ENCODE results near the gene PCED1B. TPM values are rescaled to one million over a fixed set of nuclear protein-coding genes. Genes with fewer than 3 reads are reported as not detected.

Gene PCED1B
- total RNA-seq, 1 donor from 2014 or later: under 0.01 TPM

DNA sequence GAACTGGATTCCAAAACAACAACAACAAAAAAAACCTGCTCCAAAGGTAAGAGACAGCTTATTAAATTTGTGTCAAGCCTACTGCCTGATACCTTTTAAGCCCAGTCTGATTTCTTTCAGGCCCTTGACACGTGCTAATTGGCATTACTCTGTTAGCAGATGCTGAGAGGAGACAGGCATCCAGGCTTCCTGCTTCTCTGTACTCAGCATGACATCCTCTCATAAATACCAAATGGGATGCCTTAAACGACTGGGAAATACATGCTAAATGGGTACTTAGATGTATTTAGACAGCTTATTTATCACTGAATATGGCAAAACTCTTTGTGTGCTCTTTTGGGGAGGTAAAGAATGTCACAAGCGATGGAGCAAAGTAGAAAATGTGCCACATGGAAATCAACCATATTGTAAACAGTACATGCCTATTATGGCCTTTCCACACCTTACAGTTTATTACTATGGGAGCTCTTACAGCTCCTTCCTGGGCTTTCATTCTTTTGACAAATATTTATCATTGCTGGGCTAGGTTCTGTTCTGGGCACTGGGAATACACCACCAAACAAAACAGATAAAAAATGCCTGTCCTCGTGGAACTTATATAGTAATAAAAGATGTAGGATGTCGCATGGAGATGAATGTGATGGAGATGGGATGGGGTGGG lies 11.5 kb upstream of the PCED1B start:
- no peak for DNase-seq (ENCODE audit: low read depth in 2 of 2)

GRCh38 chr12:47068539-47068938 lies 10.9 kb upstream of the PCED1B start:
- no peak for DNase-seq (ENCODE audit: low read depth in 2 of 2)

DNA sequence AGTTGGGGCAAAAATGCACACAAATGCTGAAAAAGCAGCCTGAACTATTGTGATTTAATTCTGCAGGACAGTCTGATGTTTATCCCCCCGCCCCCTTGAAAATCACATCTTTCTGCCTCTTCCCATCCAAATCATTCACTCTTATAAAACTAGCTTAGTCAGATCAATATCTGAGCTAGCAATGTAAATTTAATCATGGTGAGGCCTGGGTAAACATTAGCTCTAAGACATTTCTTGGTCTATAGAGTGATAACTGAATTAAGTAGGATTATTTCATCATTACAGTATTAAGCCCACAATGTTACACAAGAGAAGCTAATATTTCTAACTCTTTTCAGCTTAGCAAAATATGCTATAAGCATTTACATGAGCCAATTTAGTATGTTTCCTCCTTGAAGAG lies 9.1 kb upstream of the PCED1B start:
- DNase-seq (ENCODE audit: low read depth in 2 of 2): no peak

DNA sequence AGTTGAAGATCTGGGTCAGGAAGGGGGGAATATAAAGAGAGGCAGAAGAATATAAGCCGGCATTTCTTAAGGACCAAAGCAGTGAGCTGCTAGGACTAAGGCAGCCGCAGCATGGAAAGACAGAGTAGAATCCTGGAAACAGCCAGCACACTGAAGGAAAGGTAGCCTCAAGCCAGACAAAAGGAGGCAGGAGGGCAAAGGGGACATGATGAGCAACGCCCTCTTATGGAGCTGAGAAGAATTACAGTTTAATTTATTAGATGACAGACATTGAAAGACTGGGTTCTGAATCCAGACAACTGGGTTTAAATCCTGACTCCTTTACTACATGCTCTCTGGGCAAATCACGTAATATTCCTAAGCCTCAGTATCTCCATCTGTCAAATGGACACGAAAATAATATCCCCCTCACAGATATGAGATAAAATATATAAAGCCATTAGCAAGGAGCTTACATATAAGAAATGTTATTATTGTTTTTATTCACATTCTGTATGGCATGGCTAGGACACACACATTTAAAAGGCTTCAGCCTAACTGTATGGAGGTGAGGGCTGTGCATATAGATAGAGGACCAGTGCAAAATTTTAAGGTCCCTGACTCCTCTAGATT lies 8.1 kb upstream of the PCED1B start:
- DNase-seq (ENCODE audit: low read depth in 2 of 2): peak in 1 of 2 donors; percentile 10

DNA sequence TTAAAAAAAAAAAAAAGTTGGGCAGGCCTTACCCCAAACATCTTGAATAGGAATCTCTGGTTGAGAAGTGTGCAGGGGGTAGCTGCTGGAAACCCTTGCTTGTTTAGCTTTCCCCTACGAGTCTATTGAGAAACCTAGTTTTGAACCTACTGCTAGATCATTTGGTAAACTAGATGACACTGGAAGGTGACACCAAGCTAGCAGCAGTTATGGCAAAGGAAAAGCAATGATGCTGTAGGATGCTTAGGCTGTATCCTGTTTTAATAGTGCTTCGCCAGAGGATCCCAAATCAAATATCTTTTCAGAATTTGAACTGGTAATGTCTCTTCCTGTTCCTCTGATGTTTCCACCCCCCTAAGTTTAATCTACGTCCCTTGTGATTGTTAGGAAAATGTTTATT lies 5.5 kb upstream of the PCED1B start:
- DNase-seq (ENCODE audit: low read depth in 2 of 2): no peak

DNA sequence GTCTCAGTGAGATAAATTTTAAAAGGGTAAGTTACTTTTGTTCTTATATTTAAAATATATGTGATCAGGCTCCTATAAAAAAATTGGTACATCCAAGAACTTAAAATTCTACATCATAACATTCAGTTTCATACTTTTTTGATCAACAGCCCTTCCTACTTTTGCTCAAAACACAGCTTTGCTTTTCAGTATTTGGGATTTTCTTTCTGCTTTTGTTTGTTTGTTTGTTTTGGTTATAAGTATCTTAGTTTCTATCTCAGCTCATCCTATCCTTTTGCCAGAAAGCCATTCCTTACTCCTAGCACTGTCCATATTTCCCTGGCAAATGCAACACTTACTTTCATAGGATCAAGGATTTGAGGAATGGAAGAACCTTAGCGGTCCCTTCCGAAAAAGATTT lies 4.7 kb upstream of the PCED1B start:
- no peak for DNase-seq (ENCODE audit: low read depth in 2 of 2)

DNA sequence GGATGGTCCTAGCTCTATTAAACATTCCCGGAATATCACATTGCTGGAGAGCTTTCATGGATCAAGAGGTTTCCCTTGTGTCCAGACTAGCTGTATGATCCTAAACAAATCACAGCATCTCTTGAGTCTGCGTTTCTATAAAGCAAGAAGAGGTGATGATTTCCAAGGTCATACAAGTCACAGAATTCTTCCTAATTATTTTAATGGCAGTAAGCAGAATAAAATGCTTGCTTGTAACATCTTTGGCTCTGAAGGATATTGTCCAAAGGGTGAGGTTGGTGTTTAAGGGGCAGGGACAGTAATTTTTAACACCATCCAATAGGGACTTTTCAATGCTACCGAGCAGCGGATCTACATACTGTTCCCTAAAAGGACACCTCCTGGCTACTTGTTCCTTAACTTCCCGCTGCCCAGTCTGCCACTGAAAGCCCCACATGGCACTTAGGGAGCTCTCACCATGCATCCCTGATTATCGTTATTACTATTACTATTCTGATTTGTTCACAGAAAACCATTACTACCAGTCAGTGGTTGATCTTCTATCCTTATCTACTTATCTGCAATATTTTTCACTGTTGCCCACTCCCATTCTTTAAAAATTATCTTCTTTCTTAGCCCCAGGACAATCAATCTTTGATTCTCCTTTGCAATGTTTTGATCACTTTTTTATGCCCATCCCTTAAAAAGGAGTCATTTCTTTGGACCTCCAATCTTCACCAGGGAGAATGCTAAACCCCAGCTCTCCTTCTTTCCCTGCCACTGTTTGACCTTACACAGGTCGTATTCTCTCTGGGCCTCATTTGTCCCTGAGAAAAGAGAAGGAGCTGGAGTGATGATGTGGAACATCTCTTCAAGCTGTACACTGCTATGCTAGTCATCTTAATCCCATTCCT lies 4.0 kb upstream of the PCED1B start:
- DNase-seq (ENCODE audit: low read depth in 2 of 2): no peak

DNA sequence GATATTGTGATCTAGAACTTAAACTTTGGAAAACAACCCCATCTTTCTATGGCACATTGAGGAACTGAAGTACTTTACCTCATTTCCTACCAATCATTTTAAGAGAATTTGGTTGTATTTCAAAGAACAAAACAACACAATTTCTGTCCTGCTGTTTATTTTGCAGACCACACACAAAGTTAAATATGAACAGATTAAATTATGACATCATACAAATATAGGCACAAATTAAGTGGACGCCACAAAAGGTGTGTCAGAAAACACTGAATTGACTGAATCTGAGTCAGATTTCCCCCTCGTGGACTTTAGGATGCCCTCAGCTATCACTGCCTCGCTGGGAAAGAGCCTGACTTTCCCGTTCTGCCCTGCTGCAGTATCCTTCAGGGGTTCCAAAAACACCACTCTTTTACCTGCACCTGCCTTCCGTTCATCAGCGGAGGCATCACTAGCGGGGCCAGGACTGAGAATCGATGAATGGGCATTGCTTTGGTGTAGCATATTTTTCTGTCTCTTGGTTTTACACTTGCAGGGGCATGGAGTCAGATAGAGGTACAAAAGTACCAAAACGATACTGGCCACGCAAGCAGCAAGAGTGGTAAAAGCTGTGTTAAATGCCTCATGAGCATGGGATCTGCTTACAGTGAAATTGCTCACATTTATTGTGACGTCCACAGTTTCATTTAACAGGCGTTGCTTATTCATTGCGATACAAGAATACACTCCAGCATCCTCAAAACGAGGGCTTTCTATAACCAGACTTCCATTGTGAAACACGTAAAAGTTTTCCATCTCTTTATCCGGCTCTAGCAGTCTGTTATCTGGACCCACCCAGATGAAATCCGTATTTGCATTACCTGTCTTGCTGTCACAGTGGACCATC lies 2.0 kb upstream of the PCED1B start:
- no peak for DNase-seq (ENCODE audit: low read depth in 2 of 2)

GRCh38 chr12:47078086-47078395 lies 1.4 kb upstream of the PCED1B start:
- no peak for DNase-seq (ENCODE audit: low read depth in 2 of 2)

DNA sequence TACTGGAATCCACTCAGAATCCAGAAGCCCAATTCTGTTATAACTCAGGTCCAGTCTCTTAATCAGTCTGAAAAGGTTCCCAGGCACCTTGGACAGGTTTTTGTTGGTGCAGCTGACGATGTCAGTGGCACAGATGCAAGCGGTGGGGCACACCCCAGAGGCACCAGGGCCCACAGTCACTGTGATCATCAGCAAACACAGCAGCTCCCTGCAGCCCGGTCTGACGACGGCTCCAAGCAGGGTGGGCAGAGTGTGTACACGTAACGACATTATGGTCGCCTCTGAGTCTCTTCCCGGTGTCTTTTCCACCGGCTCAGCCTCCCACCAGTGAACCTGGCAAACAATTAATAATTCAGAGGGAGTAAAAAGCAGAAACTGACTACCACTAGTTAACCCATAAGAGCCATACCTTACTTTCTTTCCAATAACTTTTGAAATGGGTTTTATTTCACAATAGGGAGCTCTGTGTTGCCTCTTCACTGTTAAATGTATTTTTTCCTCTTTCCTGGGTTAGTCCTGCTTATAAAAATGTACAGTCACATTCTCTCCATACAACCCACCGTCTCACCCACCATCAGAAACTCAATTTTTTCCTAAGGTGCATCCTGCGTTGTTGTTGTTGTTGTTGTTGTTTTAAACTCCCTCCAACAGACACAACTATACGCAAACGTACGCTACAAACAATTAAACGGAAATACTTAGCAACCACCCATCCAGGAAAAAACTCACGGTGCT lies 521 bp upstream of the PCED1B start:
- peak in 1 of 2 donors; percentile 16 for DNase-seq (ENCODE audit: low read depth in 2 of 2)

GRCh38 chr12:47079981-47080724 lies 732 bp downstream of the PCED1B start:
- peak in 1 of 2 donors; percentile 76 for DNase-seq (ENCODE audit: low read depth in 2 of 2)

GRCh38 chr12:47080725-47081502 lies 1.5 kb downstream of the PCED1B start:
- peak in 1 of 2 donors; percentile 67 for DNase-seq (ENCODE audit: low read depth in 2 of 2)

- no peak for DNase-seq (ENCODE audit: low read depth in 2 of 2)
These were observed 2.9 kb downstream of the PCED1B start for GRCh38 chr12:47082283-47082682.

DNA sequence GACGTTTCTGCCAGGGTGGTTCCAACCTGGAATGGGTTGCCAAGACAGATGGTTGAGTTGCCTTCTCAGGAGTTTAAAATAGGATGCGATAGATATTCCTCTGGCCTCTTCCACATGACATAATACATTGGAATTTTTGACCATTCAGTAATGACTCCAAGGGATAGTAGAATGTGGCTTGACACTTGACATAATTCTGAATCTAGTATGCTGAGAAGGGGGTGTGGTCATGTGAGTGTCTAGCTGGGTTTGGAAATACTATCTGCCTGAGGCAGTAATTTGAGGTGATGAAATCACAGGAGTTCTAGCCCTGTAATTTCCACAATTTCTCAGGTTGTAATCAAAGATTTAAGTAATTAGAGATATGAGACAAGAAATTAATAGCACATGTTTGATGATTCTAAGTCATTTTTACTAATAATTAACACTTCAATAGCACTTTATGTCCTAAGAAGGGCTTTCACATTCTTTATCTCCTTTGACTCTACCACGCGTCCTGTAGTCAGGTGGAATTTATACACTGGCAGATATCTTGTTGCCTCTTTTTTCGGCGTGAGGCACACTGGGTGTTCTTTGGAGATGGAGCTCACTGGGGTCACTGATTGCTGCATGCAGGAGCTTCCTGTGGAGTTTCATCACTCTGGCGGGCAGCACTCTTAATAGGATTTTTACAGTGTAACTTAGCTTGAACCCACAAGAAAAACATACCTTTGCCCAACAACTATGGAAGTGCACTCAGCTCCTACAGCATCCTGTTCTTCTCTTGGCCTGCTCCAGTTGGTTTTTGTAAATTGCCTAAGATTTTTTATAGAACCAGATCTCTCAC lies 3.6 kb downstream of the PCED1B start:
- DNase-seq (ENCODE audit: low read depth in 2 of 2): peak in 1 of 2 donors; percentile 7

GRCh38 chr12:47084172-47084571 lies 4.8 kb downstream of the PCED1B start:
- no peak for DNase-seq (ENCODE audit: low read depth in 2 of 2)

GRCh38 chr12:47085815-47086252 lies 6.4 kb downstream of the PCED1B start:
- peak in 1 of 2 donors; percentile 80 for DNase-seq (ENCODE audit: low read depth in 2 of 2)

GRCh38 chr12:47087088-47087688 lies 7.8 kb downstream of the PCED1B start:
- DNase-seq (ENCODE audit: low read depth in 2 of 2): peak in 1 of 2 donors; percentile 52
